ENCODE results near the gene HIVEP1. TPM values are rescaled to one million over a fixed set of nuclear protein-coding genes. Genes with fewer than 3 reads are reported as not detected.

The HIVEP1 gene
- 10 to 100 TPM; 33.5 to 37.1 TPM for total RNA-seq
- 2.8 TPM for polyA plus RNA-seq

DNA sequence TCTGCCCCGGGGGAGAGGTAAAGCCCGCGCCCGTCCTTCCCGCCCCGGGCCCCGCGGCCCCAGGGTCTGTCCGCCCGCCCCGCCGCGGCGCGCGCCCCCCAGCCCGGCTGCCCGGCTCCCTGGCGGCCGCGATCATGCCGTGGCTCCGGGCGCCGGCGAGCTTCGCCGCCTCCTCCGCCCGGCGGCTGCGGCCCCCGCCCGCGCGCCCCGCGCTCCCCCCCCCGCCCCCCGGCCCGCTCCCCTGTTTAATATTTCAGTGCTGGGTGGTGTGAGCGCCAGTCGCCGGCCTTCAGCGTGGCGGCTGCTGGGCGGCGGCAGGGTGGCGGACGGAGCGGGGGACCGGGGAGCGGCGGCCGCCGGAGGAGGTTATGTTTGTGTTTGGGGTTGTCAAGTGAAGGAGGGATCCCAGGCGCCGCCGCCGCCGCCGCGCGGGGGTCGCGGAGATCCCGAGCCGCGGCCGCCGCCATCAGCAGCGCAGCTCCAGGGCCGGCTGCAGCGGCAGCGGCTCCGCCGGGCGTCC is at the start of gene HIVEP1:
Gene HIVEP1 (plus strand): TSS at position 275 of the 520 bp plus-strand sequence. CDS start 3,317 bp downstream, outside the sequence.
- peaks cover 32 to 66% (median 58%) of the 10 kb centered on the region in 3 donors for H3K4me1 Mint-ChIP-seq
- peaks cover 0 to 11% of the 10 kb centered on the region in 2 donors for H3K27me3 Mint-ChIP-seq
- no peaks in the 10 kb centered on the region for H3K9me3 Mint-ChIP-seq
- Histone ChIP-seq H3K27me3 (ENCODE audit: insufficient read depth, low read length, poor library complexity, severe bottlenecking) (no peaks in the 10 kb centered on the region), H3K4me1 (ENCODE audit: insufficient read depth, low read length) (peaks cover 34% of the 10 kb centered on the region), H3K4me3 (ENCODE audit: low read length) (peak within 1 kb of the TSS; percentile 66), H3K9me3 (ENCODE audit: low read length) (no peaks in the 10 kb centered on the region), H3K36me3 (ENCODE audit: insufficient read depth, low read length) (peaks cover 3% of the 10 kb centered on the region), H3K27ac (ENCODE audit: low read depth, low read length) (peak within 1 kb of the TSS; percentile 51)
- peaks cover under 1 to 30% (median 3%) of the 10 kb centered on the region in 3 donors for H3K36me3 Mint-ChIP-seq
- POLR2A ChIA-PET = interaction anchor here (0.6 to 1.0 kb wide), 2 partner anchors 10 to 145 kb away, joined by 3 read pairs; no protein-coding TSS in a partner anchor
- DNase-seq = peak in 1 of 5 donors; percentile 14
- peak within 1 kb of the TSS; percentile 96 to 100 (median 98) for H3K4me3 Mint-ChIP-seq
- CTCF ChIA-PET = no interaction called here
- H3K27ac Mint-ChIP-seq = peak within 1 kb of the TSS; percentile 94 to 99 (median 98)

DNA sequence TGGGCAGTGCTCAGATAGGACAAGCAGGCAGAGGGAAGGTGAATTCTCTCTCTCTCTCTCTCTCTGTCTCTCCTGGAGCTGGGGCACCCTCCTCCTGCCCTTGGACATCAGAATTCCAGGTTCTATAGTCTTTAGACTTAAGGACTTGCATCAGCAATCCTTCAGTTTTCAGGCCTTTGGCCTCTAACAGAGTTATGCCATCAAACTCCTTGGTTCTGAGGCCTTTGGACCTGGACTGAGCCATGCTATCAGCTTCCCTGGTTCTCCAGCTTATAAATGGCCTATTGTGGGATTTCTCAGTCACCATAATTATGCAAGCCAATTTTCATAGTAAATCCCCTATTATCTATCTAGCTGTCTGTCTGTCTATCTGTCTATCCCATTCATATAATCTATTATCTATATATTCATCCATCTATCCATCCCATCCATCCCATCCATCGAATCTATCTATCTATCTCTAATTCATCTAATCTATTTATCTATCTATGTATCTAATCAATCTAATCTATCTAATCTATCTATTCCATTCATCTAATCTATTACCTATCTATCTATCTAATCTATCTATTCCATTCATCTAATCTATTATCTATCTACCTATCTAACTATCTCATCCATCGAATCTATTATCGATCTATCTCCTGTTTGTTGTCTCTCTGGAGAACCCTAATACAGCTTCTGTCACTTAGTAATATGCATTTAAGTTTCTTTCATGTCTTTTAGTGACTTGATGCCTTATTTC is 48.2 kb upstream of the HIVEP1 start:
- ChIA-PET CTCF (no interaction called here), POLR2A (no interaction called here)
- H3K36me3 ChIP-seq (ENCODE audit: insufficient read depth, low read length) = no peaks in the 10 kb centered on the region
- H3K27me3 ChIP-seq (ENCODE audit: insufficient read depth, low read length, poor library complexity, severe bottlenecking) = no peaks in the 10 kb centered on the region
- Mint-ChIP-seq H3K27ac (no peak overlapping the region), H3K9me3 (peaks cover 0 to 2% (median 0%) of the 10 kb centered on the region in 5 donors), H3K36me3 (peaks cover 0 to 3% (median 0%) of the 10 kb centered on the region in 3 donors), H3K4me1 (peaks cover 0 to 1% (median 0%) of the 10 kb centered on the region in 3 donors), H3K4me3 (no peak overlapping the region), H3K27me3 (peaks cover 0 to 1% of the 10 kb centered on the region in 2 donors)
- DNase-seq = no peak
- H3K9me3 ChIP-seq (ENCODE audit: low read length) = no peaks in the 10 kb centered on the region
- H3K4me1 ChIP-seq (ENCODE audit: insufficient read depth, low read length) = no peaks in the 10 kb centered on the region
- no peak overlapping the region for H3K27ac ChIP-seq (ENCODE audit: low read depth, low read length)
- H3K4me3 ChIP-seq (ENCODE audit: low read length) = no peak overlapping the region

DNA sequence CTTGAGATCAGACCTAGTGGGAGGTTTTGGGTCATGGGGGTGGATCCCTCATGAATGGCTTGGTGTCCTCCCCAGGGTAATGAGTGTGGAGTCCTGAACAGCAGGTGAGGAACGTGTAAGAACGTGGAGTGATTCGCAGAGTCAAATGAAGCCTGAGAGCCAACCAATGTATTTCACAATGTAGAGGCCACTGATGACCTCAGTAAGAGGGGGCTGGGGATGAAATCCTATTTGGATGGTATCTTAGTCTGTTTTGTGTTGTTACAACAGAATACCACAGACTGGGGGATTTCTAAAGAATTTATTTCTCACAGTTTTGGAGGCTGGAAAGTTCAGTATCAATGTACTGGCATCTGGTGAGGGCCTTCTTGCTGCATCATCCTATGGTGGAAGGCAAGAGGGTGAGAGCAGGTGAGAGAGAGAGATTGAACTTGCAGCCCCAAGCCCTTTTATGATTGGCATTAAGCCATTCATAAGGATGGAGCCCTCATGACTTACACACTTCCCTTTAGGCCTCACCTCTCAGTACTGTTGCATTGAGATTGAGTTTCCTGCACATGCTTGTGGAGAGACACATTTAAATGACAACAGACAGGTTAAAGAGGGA is 47.3 kb upstream of the HIVEP1 start:
- no peaks in the 10 kb centered on the region for H3K36me3 ChIP-seq (ENCODE audit: insufficient read depth, low read length)
- Mint-ChIP-seq H3K9me3 (peaks cover 0 to 2% (median 0%) of the 10 kb centered on the region in 5 donors), H3K4me1 (peaks cover 0 to 1% (median 0%) of the 10 kb centered on the region in 3 donors), H3K27ac (peak overlapping the region in 1 of 8 donors; percentile 48), H3K36me3 (peaks cover 0 to 3% (median 0%) of the 10 kb centered on the region in 3 donors), H3K27me3 (peaks cover 4% of the 10 kb centered on the region in 2 donors), H3K4me3 (no peak overlapping the region)
- H3K27me3 ChIP-seq (ENCODE audit: insufficient read depth, low read length, poor library complexity, severe bottlenecking) = no peaks in the 10 kb centered on the region
- no peak for DNase-seq
- no peak overlapping the region for H3K27ac ChIP-seq (ENCODE audit: low read depth, low read length)
- no peak overlapping the region for H3K4me3 ChIP-seq (ENCODE audit: low read length)
- no peaks in the 10 kb centered on the region for H3K9me3 ChIP-seq (ENCODE audit: low read length)
- no peaks in the 10 kb centered on the region for H3K4me1 ChIP-seq (ENCODE audit: insufficient read depth, low read length)
- ChIA-PET POLR2A (no interaction called here), CTCF (no interaction called here)

DNA sequence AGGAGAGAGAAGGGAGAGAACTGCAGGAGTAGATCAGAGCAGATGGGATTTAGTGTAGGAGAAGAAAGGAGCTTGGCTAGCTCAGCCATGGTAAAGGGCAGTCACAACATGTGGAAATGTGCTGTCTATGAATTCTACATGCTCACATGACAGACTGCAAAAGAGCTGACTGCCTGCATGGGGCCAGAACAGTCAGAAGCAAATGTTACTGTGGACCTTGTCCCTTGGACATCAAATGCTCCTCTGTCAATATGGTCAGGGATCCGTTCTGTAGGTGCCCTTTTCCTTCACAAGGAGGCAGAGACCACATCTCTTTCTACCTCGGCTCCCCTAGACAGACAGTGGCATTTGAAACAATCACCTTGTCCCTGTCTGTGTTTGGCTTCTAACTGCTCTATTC is 46.6 kb upstream of the HIVEP1 start:
- H3K27ac ChIP-seq (ENCODE audit: low read depth, low read length) = no peak overlapping the region
- Mint-ChIP-seq H3K4me3 (no peak overlapping the region), H3K4me1 (peaks cover 0 to 1% (median 0%) of the 10 kb centered on the region in 3 donors), H3K27me3 (peaks cover 4% of the 10 kb centered on the region in 2 donors), H3K27ac (no peak overlapping the region), H3K36me3 (peaks cover 0 to 3% (median 0%) of the 10 kb centered on the region in 3 donors), H3K9me3 (peaks cover 0 to 2% (median 0%) of the 10 kb centered on the region in 5 donors)
- no peaks in the 10 kb centered on the region for H3K9me3 ChIP-seq (ENCODE audit: low read length)
- ChIA-PET POLR2A (no interaction called here), CTCF (no interaction called here)
- no peak for DNase-seq
- H3K27me3 ChIP-seq (ENCODE audit: insufficient read depth, low read length, poor library complexity, severe bottlenecking) = no peaks in the 10 kb centered on the region
- no peaks in the 10 kb centered on the region for H3K36me3 ChIP-seq (ENCODE audit: insufficient read depth, low read length)
- H3K4me1 ChIP-seq (ENCODE audit: insufficient read depth, low read length) = no peaks in the 10 kb centered on the region
- no peak overlapping the region for H3K4me3 ChIP-seq (ENCODE audit: low read length)

DNA sequence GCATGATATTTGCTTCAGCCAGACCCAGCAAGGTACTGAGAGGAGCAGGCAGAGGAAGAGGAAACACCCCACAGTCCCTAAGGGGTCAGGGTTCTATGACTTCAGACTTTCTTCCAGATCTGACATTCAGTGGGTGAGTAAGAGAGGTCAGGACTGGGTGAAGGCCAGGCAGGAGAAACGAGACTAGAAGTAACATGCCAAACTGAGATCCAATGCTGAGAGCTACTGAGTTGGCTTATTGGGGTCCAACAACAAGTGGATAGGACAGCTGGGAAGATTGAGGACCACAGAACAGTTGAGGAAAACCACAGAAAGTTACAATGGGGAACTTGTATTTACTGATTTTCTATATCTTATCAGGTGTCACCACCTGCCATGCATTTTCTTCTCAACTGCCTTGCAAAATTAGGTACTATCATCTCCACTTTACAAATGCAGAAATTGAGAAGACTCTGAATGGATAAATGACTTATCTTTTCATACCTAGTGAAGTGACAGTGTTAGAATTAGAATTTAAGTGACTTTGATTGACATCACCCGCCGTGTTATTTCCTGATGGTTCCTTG is 43.8 kb upstream of the HIVEP1 start:
- ChIA-PET POLR2A (no interaction called here), CTCF (no interaction called here)
- Histone ChIP-seq H3K4me1 (ENCODE audit: insufficient read depth, low read length) (no peaks in the 10 kb centered on the region), H3K27ac (ENCODE audit: low read depth, low read length) (no peak overlapping the region), H3K9me3 (ENCODE audit: low read length) (no peaks in the 10 kb centered on the region), H3K36me3 (ENCODE audit: insufficient read depth, low read length) (no peaks in the 10 kb centered on the region), H3K4me3 (ENCODE audit: low read length) (no peak overlapping the region), H3K27me3 (ENCODE audit: insufficient read depth, low read length, poor library complexity, severe bottlenecking) (no peaks in the 10 kb centered on the region)
- DNase-seq = no peak
- H3K27ac Mint-ChIP-seq = no peak overlapping the region
- no peaks in the 10 kb centered on the region for H3K9me3 Mint-ChIP-seq
- no peak overlapping the region for H3K4me3 Mint-ChIP-seq
- H3K27me3 Mint-ChIP-seq = peaks cover 4 to 7% of the 10 kb centered on the region in 2 donors
- peaks cover 0 to 1% (median 0%) of the 10 kb centered on the region in 3 donors for H3K4me1 Mint-ChIP-seq
- no peaks in the 10 kb centered on the region for H3K36me3 Mint-ChIP-seq

DNA sequence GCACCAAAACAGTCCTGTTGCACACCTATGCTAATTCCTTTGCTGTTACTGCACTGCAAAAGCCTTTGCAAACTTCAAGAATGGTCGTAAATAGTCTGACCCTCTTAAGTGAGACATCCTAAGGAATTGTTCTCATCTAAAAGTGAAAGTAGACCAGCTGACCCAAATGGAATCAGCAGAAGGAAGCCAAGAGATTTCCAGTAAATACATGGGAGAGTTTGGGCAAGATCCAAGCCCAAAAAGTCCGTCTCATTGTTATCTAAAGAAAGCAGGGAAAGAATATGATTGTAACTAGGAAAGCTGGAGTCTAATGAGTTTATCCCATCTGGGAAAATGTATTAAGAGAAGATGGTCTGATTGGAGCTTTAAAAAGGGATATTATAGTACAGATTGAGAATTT is 43.0 kb upstream of the HIVEP1 start:
- DNase-seq = no peak
- Histone ChIP-seq H3K4me1 (ENCODE audit: insufficient read depth, low read length) (no peaks in the 10 kb centered on the region), H3K27ac (ENCODE audit: low read depth, low read length) (no peak overlapping the region), H3K4me3 (ENCODE audit: low read length) (no peak overlapping the region), H3K36me3 (ENCODE audit: insufficient read depth, low read length) (no peaks in the 10 kb centered on the region), H3K27me3 (ENCODE audit: insufficient read depth, low read length, poor library complexity, severe bottlenecking) (no peaks in the 10 kb centered on the region), H3K9me3 (ENCODE audit: low read length) (no peaks in the 10 kb centered on the region)
- CTCF ChIA-PET = no interaction called here
- Mint-ChIP-seq H3K27me3 (peaks cover 4 to 7% of the 10 kb centered on the region in 2 donors), H3K4me3 (no peak overlapping the region), H3K36me3 (no peaks in the 10 kb centered on the region), H3K9me3 (no peaks in the 10 kb centered on the region), H3K4me1 (peaks cover 0 to 1% (median 0%) of the 10 kb centered on the region in 3 donors), H3K27ac (no peak overlapping the region)
- POLR2A ChIA-PET = no interaction called here

DNA sequence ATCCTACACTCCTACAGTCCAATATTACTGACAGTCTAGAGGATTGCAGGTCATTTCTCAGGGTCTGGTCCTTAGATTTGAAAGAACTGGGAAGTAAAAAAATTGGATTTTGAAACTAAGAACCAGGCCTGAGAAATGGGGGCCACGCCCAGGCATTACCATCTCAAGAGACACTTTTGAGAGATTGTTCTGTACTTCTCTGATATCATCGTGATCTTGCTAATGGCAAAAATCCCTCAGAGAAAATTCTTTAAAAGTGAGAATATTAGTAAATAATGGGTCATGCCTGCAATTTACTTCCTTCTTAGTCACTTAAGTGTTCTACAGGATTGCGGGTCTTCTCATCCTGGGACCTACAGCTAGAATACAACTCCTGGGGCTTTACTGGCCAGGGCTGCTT is 42.0 kb upstream of the HIVEP1 start:
- Mint-ChIP-seq H3K36me3 (no peaks in the 10 kb centered on the region), H3K27ac (no peak overlapping the region), H3K9me3 (no peaks in the 10 kb centered on the region), H3K27me3 (peaks cover 4 to 7% of the 10 kb centered on the region in 2 donors), H3K4me1 (peaks cover 3 to 5% (median 4%) of the 10 kb centered on the region in 3 donors), H3K4me3 (no peak overlapping the region)
- Histone ChIP-seq H3K27ac (ENCODE audit: low read depth, low read length) (no peak overlapping the region), H3K9me3 (ENCODE audit: low read length) (no peaks in the 10 kb centered on the region), H3K36me3 (ENCODE audit: insufficient read depth, low read length) (no peaks in the 10 kb centered on the region), H3K4me3 (ENCODE audit: low read length) (no peak overlapping the region), H3K4me1 (ENCODE audit: insufficient read depth, low read length) (no peaks in the 10 kb centered on the region), H3K27me3 (ENCODE audit: insufficient read depth, low read length, poor library complexity, severe bottlenecking) (no peaks in the 10 kb centered on the region)
- POLR2A ChIA-PET = no interaction called here
- DNase-seq = no peak
- CTCF ChIA-PET = no interaction called here

DNA sequence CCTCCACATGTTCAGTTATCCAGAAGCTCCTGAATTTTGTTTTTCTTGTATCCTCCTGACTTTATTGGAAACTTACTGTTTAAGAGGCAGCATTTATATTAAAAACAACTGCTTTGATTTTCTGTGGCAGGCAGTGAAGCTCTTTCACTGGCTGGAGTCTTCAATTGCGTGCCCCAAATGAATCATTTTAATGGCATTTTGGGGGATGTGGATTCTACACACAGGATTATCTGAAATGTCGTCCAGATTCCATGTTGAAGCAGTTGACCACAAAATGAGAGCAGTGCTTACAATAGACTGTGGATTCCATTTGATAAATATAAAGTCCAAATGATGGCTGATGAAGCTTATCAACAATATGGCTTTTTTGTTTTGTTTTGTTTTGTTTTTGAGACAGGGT is 41.0 kb upstream of the HIVEP1 start:
- POLR2A ChIA-PET = no interaction called here
- peaks cover 3 to 7% of the 10 kb centered on the region in 2 donors for H3K27me3 Mint-ChIP-seq
- no peaks in the 10 kb centered on the region for H3K36me3 ChIP-seq (ENCODE audit: insufficient read depth, low read length)
- H3K4me3 Mint-ChIP-seq = no peak overlapping the region
- peaks cover 8 to 11% (median 11%) of the 10 kb centered on the region in 3 donors for H3K4me1 Mint-ChIP-seq
- H3K4me3 ChIP-seq (ENCODE audit: low read length) = no peak overlapping the region
- no peaks in the 10 kb centered on the region for H3K4me1 ChIP-seq (ENCODE audit: insufficient read depth, low read length)
- no peaks in the 10 kb centered on the region for H3K27me3 ChIP-seq (ENCODE audit: insufficient read depth, low read length, poor library complexity, severe bottlenecking)
- H3K9me3 ChIP-seq (ENCODE audit: low read length) = no peaks in the 10 kb centered on the region
- CTCF ChIA-PET = no interaction called here
- no peak overlapping the region for H3K27ac ChIP-seq (ENCODE audit: low read depth, low read length)
- H3K36me3 Mint-ChIP-seq = peaks cover 0 to 3% (median 0%) of the 10 kb centered on the region in 3 donors
- H3K27ac Mint-ChIP-seq = no peak overlapping the region
- no peaks in the 10 kb centered on the region for H3K9me3 Mint-ChIP-seq
- no peak for DNase-seq

Measured in CD8-positive, alpha-beta memory T cell (primary cell).